Activated CD4-positive, alpha-beta T cell treated with anti-CD3 and anti-CD28 coated beads for 48 hours (primary cell): ENCODE results near the gene ATG7.

ENCODE experiments used
- DNase-seq: peaks from one replicate; pipeline ENCODE4 v3.0.0-alpha.2; 2020

The ATG7 gene

GRCh38 chr3:11367143-11367693 lies 95.0 kb downstream of the ATG7 start:
- DNase-seq, result no peak

- DNase-seq, result no peak
These were observed 98.0 kb downstream of the ATG7 start for GRCh38 chr3:11370191-11370590.

- no peak for DNase-seq
These were observed 98.8 kb downstream of the ATG7 start for GRCh38 chr3:11370966-11371365.

- DNase-seq, result no peak
These were observed 99.5 kb downstream of the ATG7 start for GRCh38 chr3:11371747-11372146.

- no peak for DNase-seq
These were observed 101.0 kb downstream of the ATG7 start for GRCh38 chr3:11373235-11373634.

GRCh38 chr3:11373654-11374053 lies 101.5 kb downstream of the ATG7 start:
- no peak for DNase-seq

GRCh38 chr3:11375333-11376088 lies 103.3 kb downstream of the ATG7 start:
- DNase-seq, result no peak

GRCh38 chr3:11377719-11378118 lies 105.5 kb downstream of the ATG7 start:
- no peak for DNase-seq

- DNase-seq, result no peak
These were observed 107.1 kb downstream of the ATG7 start for GRCh38 chr3:11379238-11379823.

- no peak for DNase-seq
These were observed 107.9 kb downstream of the ATG7 start for GRCh38 chr3:11379824-11380701.

GRCh38 chr3:11381141-11381540 lies 108.9 kb downstream of the ATG7 start:
- DNase-seq, result no peak

GRCh38 chr3:11381563-11381962 lies 109.4 kb downstream of the ATG7 start:
- no peak for DNase-seq

GRCh38 chr3:11382146-11382745 lies 110.0 kb downstream of the ATG7 start:
- DNase-seq, result no peak

- no peak for DNase-seq
These were observed 111.9 kb downstream of the ATG7 start for GRCh38 chr3:11384074-11384473.

GRCh38 chr3:11385326-11385725 lies 113.1 kb downstream of the ATG7 start:
- DNase-seq, result no peak

GRCh38 chr3:11385891-11386290 lies 113.7 kb downstream of the ATG7 start:
- DNase-seq, result no peak

- no peak for DNase-seq
These were observed 114.4 kb downstream of the ATG7 start for GRCh38 chr3:11386465-11387113.

- no peak for DNase-seq
These were observed 117.4 kb downstream of the ATG7 start for GRCh38 chr3:11389386-11390268.

GRCh38 chr3:11390411-11391131 lies 118.4 kb downstream of the ATG7 start:
- DNase-seq, result no peak

- DNase-seq, result no peak
These were observed 119.1 kb downstream of the ATG7 start for GRCh38 chr3:11391174-11391879.
